HCT116 (cell line): Measurements from ENCODE around the gene PIK3IP1.

Experiments
- CTCF ChIP-seq, 3 experiments: fragments of 200-600 bp in 1 of 3; sonication (generic) in 1 of 3; IDR thresholded peaks in 2 of 3; conservative IDR thresholded peaks in 1 of 3; 2 replicates each; pipeline ENCODE4 v1.5.1; 2012 to 2017; ENCODE audit warnings: low read depth in 2 of 3, low read length in 2 of 3, antibody characterized with exemption in 1 of 3, borderline replicate concordance in 1 of 3, control low read depth in 1 of 3, mild to moderate bottlenecking in 1 of 3, mixed read lengths in 1 of 3, mixed run types in 1 of 3, moderate library complexity in 1 of 3; ENCODE audit not compliant: insufficient read depth in 1 of 3
- EZH2 ChIP-seq: fragments of 200-600 bp; sonication (generic); IDR thresholded peaks from 2 replicates; pipeline ENCODE4 v1.6.1; 2017; ENCODE audit warnings: antibody characterized with exemption, mixed run types
- POLR2A ChIP-seq: IDR thresholded peaks from 2 replicates; pipeline ENCODE4 v1.7.0; 2011; ENCODE audit warnings: borderline replicate concordance; ENCODE audit not compliant: insufficient read depth, insufficient read length; ENCODE audit errors: extremely low read depth
- POLR2AphosphoS5 ChIP-seq: IDR thresholded peaks from 2 replicates; pipeline ENCODE4 v1.6.1; 2011; ENCODE audit warnings: mild to moderate bottlenecking, low read depth, low read length, moderate library complexity
- RAD21 ChIP-seq: IDR thresholded peaks from 2 replicates; pipeline ENCODE4 v1.6.1; 2012; ENCODE audit warnings: low read depth, mild to moderate bottlenecking
- REST ChIP-seq: IDR thresholded peaks from 2 replicates; pipeline ENCODE4 v1.6.1; 2012; ENCODE audit warnings: low read depth
- SIN3A ChIP-seq: IDR thresholded peaks from 2 replicates; pipeline ENCODE4 v1.6.1; 2012; ENCODE audit warnings: low read depth
- YY1 ChIP-seq: IDR thresholded peaks from 2 replicates; pipeline ENCODE4 v1.6.1; 2011; ENCODE audit warnings: low read length, low read depth, moderate library complexity, mild to moderate bottlenecking; ENCODE audit not compliant: insufficient replicate concordance; ENCODE audit errors: extremely low read depth
- ZFX ChIP-seq: fragments of 450-650 bp; IDR thresholded peaks from 2 replicates; pipeline ENCODE4 v1.6.1; 2017

- TF ChIP-seq CTCF (IDR thresholded peaks at IDR 0.05 in 2 of 3, conservative IDR thresholded peaks at IDR 0.05 in 1 of 3; ENCODE audit: borderline replicate concordance in 1 of 3, insufficient read depth in 1 of 3, low read depth in 2 of 3, low read length in 2 of 3), result no peak
- no peak for TF ChIP-seq RAD21
- no peak for TF ChIP-seq POLR2A
- no peak for TF ChIP-seq POLR2AphosphoS5
- TF ChIP-seq ZFX, result no peak
- TF ChIP-seq EZH2, result no peak
- TF ChIP-seq SIN3A, result no peak
- TF ChIP-seq YY1, result no peak
- TF ChIP-seq REST, result no peak
Measured at GRCh38 chr22:31271026-31271425, 21.3 kb downstream of the PIK3IP1 start.
